LNCaP clone FGC (cell line): Measurements from ENCODE around the gene TPO.
"Not testable (repeated sequence)": the region's sequence is repeated elsewhere in the genome, so short reads cannot be mapped to it uniquely, and the experiment has no call there.

ENCODE experiments used
- DNase-seq: peaks from one replicate; pipeline ENCODE4 v3.0.0-alpha.2; 2011; ENCODE audit warnings: low read depth
- H3K4me3 ChIP-seq: 2 replicates; pipeline ENCODE4 v1.5.1; 2011; ENCODE audit warnings: mild to moderate bottlenecking, low read depth, low read length, control low read depth
- TF ChIP-seq, protein P1 (sequence below): IDR thresholded peaks from 2 replicates; pipeline ENCODE4 v1.5.1; 2012; ENCODE audit warnings: mild to moderate bottlenecking; ENCODE audit not compliant: control insufficient read depth, insufficient read depth; ENCODE audit errors: extremely low read depth

TPO gene

DNA sequence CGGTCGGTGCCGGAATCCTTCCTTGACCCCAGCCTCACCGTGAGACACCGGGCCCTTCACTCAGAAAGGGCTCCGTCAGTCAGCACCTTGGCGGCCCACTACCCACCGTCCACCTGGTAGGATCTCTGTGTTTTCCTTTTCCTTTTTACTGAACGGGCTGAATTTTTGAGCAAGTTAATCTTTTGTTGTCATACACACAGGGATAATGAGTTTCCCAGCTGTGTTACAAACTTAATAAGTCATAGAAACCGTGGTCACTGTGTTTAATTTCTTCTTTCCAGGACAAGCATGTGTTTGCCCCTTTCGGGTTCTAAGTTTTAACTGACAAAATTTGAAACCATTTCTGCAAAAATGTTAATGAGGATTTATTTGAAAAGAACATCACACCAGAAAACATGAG, 39.0 kb upstream of the TPO start:
- H3K4me3 ChIP-seq = no peak overlapping the region
- TF ChIP-seq, protein P1, sequence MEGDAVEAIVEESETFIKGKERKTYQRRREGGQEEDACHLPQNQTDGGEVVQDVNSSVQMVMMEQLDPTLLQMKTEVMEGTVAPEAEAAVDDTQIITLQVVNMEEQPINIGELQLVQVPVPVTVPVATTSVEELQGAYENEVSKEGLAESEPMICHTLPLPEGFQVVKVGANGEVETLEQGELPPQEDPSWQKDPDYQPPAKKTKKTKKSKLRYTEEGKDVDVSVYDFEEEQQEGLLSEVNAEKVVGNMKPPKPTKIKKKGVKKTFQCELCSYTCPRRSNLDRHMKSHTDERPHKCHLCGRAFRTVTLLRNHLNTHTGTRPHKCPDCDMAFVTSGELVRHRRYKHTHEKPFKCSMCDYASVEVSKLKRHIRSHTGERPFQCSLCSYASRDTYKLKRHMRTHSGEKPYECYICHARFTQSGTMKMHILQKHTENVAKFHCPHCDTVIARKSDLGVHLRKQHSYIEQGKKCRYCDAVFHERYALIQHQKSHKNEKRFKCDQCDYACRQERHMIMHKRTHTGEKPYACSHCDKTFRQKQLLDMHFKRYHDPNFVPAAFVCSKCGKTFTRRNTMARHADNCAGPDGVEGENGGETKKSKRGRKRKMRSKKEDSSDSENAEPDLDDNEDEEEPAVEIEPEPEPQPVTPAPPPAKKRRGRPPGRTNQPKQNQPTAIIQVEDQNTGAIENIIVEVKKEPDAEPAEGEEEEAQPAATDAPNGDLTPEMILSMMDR = no peak
- DNase-seq = no peak

DNA sequence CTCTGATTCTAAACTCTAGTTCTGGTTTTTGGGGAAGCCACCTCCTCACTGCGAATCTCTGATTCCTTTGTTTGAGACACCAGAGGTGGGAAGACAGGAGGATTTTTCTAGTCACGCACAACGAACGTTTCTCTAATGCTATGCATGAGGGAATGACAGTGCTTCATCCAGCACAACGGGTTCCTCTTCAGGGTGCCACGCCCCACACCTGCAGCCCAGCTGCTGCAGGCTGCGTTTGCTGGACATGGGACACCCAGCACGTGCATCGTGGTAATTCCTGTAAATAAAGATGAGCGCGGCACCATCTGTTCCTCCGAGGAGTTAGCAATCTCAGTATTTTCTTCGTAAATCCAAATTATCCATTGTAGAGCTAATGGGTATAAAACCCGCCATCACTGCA, 37.5 kb upstream of the TPO start:
- TF ChIP-seq, protein P1 = no peak
- no peak overlapping the region for H3K4me3 ChIP-seq
- DNase-seq = no peak

DNA sequence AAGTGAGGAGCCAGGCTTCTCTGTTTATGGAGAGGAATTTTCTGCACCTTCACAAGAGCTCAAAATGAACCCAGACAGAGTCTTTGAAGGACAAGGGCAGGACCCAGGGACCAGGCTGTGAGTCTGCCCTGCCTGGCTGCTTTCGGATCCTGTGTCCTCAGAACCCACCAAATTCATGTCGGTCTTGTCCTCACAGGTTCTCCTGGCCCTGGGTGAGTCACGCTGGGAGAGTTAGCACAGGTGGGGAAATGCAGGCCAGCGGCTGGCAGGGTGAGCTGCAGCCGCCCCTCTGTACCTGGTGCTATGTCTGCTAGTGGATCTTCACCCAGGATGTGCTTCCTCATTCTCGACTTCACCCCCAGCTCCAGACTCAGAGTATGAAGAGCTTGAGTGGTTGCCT, 35.8 kb upstream of the TPO start:
- H3K4me3 ChIP-seq = no peak overlapping the region
- DNase-seq = no peak
- TF ChIP-seq, protein P1 = no peak

DNA sequence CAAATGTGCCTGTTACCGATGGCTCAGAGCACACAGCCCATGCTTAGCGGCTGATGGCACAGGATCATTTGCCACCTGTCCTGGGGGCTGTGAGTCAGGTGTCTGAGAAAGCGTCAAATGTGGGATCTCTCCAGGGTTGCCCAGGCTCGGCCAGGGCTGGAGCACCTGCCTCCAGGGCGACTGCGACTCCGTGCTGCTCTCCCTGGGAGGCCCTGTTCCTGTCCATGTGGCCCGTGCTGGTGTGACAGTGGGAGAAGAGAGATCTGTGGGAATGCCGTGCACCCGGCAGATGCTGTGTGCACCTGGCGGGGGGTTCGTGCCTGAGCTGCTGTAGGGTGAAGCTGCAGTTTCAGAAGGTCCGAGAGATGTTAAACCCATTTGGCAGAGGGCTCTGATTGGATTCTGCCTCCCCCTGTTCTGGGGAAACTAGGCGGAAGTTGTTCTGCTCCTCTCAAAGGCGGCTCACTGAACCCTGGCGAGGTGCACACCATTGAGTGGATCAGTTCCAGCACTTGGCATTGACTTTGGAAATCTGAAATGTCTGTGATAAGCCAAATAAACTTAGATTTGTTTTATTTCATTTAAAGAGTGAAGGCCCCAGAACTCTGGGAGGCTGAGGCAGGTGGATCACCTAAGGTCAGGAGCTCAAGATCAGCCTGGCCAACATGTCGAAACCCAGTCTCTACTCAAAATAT, 34.7 kb upstream of the TPO start:
- no peak overlapping the region for H3K4me3 ChIP-seq
- TF ChIP-seq, protein P1 = no peak
- no peak for DNase-seq

DNA sequence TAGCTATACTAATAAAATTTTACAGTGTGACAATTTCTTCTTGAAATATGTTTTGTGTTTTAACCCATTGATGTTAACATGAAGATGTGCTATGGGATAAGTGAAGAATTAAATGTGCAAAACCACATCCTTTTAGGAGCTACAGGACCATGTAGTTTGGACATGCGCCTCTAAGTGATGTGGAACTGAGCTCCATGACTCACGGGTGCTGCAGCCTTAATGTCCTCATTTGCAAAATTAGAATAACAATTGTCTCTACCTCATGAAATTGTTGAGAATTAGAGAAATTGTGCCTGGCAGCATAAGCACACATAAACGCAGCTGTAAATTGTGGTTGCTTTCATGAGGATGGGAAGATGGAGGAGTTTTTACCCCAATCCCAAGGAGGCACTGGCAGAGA, 31.6 kb upstream of the TPO start:
- DNase-seq = no peak
- H3K4me3 ChIP-seq = no peak overlapping the region
- TF ChIP-seq, protein P1 = no peak

DNA sequence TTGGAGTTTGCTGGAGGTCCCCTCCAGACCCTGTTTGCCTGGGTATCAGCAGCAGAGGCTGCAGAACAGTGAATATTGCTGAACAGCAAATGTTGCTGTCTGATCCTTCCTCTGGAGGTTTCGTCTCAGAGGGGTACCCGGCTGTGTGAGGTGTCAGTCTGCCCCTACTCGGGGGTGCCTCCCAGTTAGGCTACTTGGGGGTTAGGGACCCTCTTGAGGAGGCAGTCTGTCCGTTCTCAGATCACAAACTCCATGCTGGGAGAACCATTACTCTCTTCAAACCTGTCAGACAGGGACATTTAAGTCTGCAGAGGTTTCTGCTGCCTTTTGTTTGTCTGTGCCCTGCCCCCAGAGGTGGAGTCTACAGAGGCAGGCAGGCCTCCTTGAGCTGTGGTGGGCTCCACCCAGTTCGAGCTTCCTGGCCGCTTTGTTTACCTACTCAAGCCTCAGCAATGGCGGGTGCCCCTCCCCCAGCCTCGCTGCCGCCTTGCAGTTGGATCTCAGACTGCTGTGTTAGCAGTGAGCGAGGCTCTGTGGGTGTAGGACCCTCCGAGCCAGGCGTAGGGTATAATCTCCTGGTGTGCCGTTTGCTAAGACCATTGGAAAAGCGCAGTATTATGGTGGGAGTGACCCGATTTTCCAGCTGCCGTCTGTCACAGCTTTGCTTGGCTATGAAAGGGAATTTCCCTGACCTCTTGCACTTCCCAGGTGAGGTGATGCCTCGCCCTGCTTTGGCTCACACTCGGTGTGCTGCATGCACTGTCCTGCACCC, 25.1 kb upstream of the TPO start:
- not testable (repeated sequence) for H3K4me3 ChIP-seq

DNA sequence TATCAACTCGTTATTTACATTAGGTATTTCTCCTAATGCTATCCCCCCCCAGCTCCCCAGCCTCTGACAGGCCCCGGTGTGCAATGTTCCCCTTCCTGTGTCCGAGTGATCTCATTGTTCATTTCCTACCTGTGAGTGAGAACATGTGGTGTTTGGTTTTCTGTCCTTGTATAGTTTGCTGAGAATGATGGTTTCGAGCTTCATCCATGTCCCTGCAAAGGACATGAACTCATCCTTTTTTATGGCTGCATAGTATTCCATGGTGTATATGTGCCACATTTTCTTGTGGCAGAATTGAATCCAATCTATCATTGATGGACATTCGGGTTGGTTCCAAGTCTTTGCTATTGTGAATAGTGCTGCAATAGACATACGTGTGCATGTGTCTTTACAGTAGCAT, 23.1 kb upstream of the TPO start:
- not testable (repeated sequence) for DNase-seq, H3K4me3 ChIP-seq

More for the DNA sequence above, 25.1 kb upstream of the TPO start:
- not testable (repeated sequence) for DNase-seq

DNA sequence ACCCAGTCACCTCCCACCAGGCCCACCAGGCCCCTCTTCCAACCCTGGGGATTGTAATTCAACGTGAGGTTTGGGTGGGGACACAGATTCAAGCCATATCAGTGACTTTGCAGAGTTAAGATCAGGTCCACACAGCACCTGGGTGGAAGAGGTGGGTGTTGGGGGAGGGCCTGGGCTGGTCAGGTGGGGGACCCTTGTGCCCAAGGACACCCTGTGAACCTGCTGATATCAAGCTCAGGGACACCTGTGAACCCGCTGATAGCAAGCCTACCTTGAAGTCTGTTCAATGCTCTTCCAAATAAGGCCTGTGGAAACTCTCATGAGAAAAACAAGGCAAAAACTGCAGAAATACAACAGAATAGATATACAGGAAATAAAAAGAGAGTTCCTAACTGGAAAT, 19.9 kb upstream of the TPO start:
- no peak for DNase-seq
- no peak overlapping the region for H3K4me3 ChIP-seq
- TF ChIP-seq, protein P1 = no peak
